Lung (tissue), 12 donors: ENCODE data around the gene LAMC3. TPM values are rescaled to one million over a fixed set of nuclear protein-coding genes. Genes with fewer than 3 reads are reported as not detected.

ENCODE experiments used
- ATAC-seq: fragments of 200-7000 bp; cut with Tn5 transposase; one replicate; pipeline ENCODE4 v1.9.1; 2020; ENCODE audit warnings: moderate number of reproducible peaks; ENCODE audit not compliant: insufficient read depth, low FRiP score
- DNase-seq, 3 donors: peaks; one replicate each; pipeline ENCODE4 v3.0.0-alpha.2; 2013 to 2017
- H3K27ac ChIP-seq, 2 donors: one replicate each; pipeline ENCODE4 v1.5.1; 2013; ENCODE audit warnings: mild to moderate bottlenecking in 2 of 2, moderate library complexity in 2 of 2, control low read depth in 1 of 2, inconsistent platforms in 1 of 2, low read depth in 1 of 2, low read length in 1 of 2
- H3K27me3 ChIP-seq, 3 donors: one replicate each; pipeline ENCODE4 v1.5.1; 2013; ENCODE audit warnings: low read length in 2 of 3; ENCODE audit not compliant: control insufficient read depth in 3 of 3, insufficient read depth in 3 of 3
- H3K36me3 ChIP-seq, 4 donors: one replicate each; pipeline ENCODE4 v1.5.1; 2013; ENCODE audit warnings: low read length in 4 of 4, mild to moderate bottlenecking in 1 of 4, moderate library complexity in 1 of 4; ENCODE audit not compliant: control insufficient read depth in 4 of 4, insufficient read depth in 4 of 4
- H3K4me1 ChIP-seq, 5 donors: one replicate each; pipeline ENCODE4 v1.5.1; 2013; ENCODE audit warnings: low read length in 5 of 5, mild to moderate bottlenecking in 2 of 5, moderate library complexity in 1 of 5; ENCODE audit not compliant: control insufficient read depth in 5 of 5, insufficient read depth in 5 of 5
- H3K4me3 ChIP-seq: one replicate; pipeline ENCODE4 v1.5.1; 2013; ENCODE audit warnings: mild to moderate bottlenecking, control low read depth, moderate library complexity
- H3K9ac ChIP-seq, 2 donors: one replicate each; pipeline ENCODE4 v1.5.1; 2013; ENCODE audit warnings: low read length in 2 of 2, control low read depth in 1 of 2; ENCODE audit not compliant: insufficient read depth in 1 of 2
- H3K9me3 ChIP-seq, 4 donors: one replicate each; pipeline ENCODE4 v1.5.1; 2013; ENCODE audit warnings: low read length in 3 of 4, mild to moderate bottlenecking in 1 of 4, moderate library complexity in 1 of 4; ENCODE audit not compliant: control insufficient read depth in 4 of 4, insufficient read depth in 3 of 4
- WGBS, 2 donors: extraction: QIAGEN DNeasy Blood & Tissue Kit; methylation state at CpG; one replicate each; pipeline ENCODE4 v1.1.7; 2013; 5-methylcytosine and 5-hydroxymethylcytosine counted together
- polyA plus RNA-seq, 2 donors: library from polyadenylated mRNA; stranded (reverse); fragments of 200-250 nt; gene quantifications; one replicate each; pipeline ENCODE4 v1.2.1, GENCODE V29; 2013
- total RNA-seq, 2 donors: library from RNA; depleted of rRNA in 1 of 2; stranded (reverse); fragments of >200 nt in 1 of 2; gene quantifications; one replicate each; pipeline ENCODE4 v1.2.1, GENCODE V29; 2014 to 2021
- TF ChIP-seq, protein P1 (sequence below): IDR thresholded peaks from 2 replicates; pipeline ENCODE4 v1.5.1; 2012; ENCODE audit warnings: mild to moderate bottlenecking; ENCODE audit errors: control extremely low read depth, extremely low read depth
- donor health status: control.
- donor health status: control.
- donor health status: Bipolar disorder and iron deficiency.
- donor health status: healthy.
- donor health status: DM: yes; HTN: yes; CAD: no.

LAMC3 gene
- total and polyA plus RNA-seq, 4 donors, result 10.5 to 24.3 (median 14.1) TPM

DNA sequence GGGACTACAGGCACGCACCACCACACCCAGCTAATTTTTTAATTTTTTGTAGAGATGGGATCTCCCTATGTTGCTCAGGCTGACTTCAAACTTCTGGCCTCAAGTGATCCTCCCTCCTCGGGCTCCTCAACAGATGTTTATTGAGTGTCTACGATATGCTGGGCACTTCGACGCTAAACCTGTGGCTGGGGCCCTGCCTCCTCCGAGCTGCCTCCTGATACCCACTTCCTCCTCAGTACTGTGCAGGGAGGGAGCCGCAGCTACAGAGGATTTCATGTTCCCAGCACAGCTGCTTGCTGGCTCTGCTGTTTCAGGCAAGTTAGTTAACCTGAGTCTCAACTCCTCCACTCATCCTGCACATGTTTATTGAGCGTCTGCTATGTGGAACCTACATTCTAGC lies 97.0 kb downstream of the LAMC3 start:
- WGBS, 2 donors, result 80 to 88% methylated on average over 8 of the region's 8 CpGs
- no peak overlapping the region for H3K9ac ChIP-seq
- ATAC-seq (no peak), DNase-seq (no peak)
- H3K36me3 ChIP-seq, result no peaks in the 10 kb centered on the region
- no peaks in the 10 kb centered on the region for H3K9me3 ChIP-seq
- no peaks in the 10 kb centered on the region for H3K27me3 ChIP-seq
- TF ChIP-seq, protein P1, sequence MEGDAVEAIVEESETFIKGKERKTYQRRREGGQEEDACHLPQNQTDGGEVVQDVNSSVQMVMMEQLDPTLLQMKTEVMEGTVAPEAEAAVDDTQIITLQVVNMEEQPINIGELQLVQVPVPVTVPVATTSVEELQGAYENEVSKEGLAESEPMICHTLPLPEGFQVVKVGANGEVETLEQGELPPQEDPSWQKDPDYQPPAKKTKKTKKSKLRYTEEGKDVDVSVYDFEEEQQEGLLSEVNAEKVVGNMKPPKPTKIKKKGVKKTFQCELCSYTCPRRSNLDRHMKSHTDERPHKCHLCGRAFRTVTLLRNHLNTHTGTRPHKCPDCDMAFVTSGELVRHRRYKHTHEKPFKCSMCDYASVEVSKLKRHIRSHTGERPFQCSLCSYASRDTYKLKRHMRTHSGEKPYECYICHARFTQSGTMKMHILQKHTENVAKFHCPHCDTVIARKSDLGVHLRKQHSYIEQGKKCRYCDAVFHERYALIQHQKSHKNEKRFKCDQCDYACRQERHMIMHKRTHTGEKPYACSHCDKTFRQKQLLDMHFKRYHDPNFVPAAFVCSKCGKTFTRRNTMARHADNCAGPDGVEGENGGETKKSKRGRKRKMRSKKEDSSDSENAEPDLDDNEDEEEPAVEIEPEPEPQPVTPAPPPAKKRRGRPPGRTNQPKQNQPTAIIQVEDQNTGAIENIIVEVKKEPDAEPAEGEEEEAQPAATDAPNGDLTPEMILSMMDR, result no peak
- H3K4me3 ChIP-seq, result no peak overlapping the region
- H3K27ac ChIP-seq, result no peak overlapping the region
- peaks cover 0 to 3% (median 0%) of the 10 kb centered on the region in 5 donors for H3K4me1 ChIP-seq

DNA sequence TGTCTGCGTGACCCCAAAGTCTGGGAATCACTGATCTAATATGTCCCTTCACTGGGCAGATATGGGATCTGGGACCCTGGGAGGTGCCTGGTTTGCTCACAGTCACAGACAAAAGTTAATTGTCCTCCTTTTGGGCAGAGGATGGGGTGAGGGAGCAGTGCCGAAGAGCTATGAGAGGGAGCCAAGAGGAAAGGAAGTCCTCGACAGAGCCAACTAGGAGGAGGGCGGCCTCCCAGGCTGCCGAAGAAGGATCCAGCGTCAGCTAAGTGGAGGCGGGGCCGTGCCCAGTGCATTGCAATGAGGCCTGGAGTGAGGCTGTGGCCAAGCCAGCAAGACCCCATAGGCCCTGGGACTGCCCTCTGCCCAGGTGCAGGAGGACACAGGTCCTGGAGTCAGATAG lies 98.8 kb downstream of the LAMC3 start:
- TF ChIP-seq, protein P1, result no peak
- H3K4me3 ChIP-seq, result no peak overlapping the region
- no peak overlapping the region for H3K9ac ChIP-seq
- peaks cover 0 to under 1% (median 0%) of the 10 kb centered on the region in 5 donors for H3K4me1 ChIP-seq
- no peak for DNase-seq
- WGBS, 2 donors, result 63 to 66% methylated on average over 8 of the region's 8 CpGs
- H3K36me3 ChIP-seq, result no peaks in the 10 kb centered on the region
- no peaks in the 10 kb centered on the region for H3K27me3 ChIP-seq
- ATAC-seq, result no peak
- no peak overlapping the region for H3K27ac ChIP-seq
- H3K9me3 ChIP-seq, result no peaks in the 10 kb centered on the region

DNA sequence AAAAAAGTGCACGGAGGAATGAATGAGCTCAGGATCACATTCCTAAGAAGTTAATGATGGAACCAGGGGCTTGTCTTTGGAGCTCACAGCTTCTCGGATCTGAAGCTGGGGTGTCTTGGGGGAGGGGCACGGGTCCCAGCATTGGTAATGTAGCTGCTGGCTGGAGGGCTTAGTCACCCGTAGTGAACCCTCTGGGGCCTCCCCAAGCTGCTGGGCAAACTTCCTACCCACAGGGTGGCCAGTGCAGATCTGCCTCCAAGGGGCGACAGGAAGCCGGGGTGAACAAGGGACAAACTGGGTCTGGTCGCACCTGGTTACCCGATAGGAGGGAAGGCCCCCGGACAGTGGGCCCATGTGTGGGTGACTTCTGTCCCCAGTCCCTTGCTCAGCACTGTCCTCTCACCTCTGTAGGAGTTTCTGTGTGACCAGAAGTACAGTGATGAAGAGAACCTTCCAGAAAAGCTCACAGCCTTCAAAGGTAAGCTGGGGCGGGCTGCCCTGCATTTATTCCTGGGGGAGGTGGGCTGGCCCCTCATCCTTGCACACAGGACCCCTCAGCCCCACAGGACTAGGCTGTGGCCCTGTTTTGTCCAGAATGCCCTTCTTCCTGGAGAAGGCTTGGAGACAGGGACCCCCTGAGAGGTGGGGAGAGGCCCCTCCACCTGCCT lies 102.3 kb downstream of the LAMC3 start:
- DNase-seq, result peak in 1 of 3 donors; percentile 37
- Histone ChIP-seq H3K27me3 (no peaks in the 10 kb centered on the region), H3K36me3 (no peaks in the 10 kb centered on the region), H3K9ac (no peak overlapping the region), H3K4me3 (no peak overlapping the region), H3K27ac (no peak overlapping the region), H3K9me3 (no peaks in the 10 kb centered on the region), H3K4me1 (no peaks in the 10 kb centered on the region)
- WGBS, 2 donors, result 57 to 58% methylated on average over 10 of the region's 10 CpGs
- TF ChIP-seq, protein P1, result no peak
- no peak for ATAC-seq
